Esophagus (tissue), 2 donors: ENCODE results near the gene GRM4. TPM values are rescaled to one million over a fixed set of nuclear protein-coding genes. Genes with fewer than 3 reads are reported as not detected.

Source experiments
- H3K27ac ChIP-seq, 2 donors: one replicate each; pipeline ENCODE4 v1.5.1; 2013; ENCODE audit warnings: low read depth in 2 of 2, mild to moderate bottlenecking in 2 of 2, inconsistent platforms in 1 of 2, low read length in 1 of 2, moderate library complexity in 1 of 2
- H3K27me3 ChIP-seq, 2 donors: one replicate each; pipeline ENCODE4 v1.6.1; 2013; ENCODE audit warnings: low read length in 2 of 2, control low read depth in 1 of 2, mild to moderate bottlenecking in 1 of 2; ENCODE audit not compliant: insufficient read depth in 2 of 2, control insufficient read depth in 1 of 2
- H3K36me3 ChIP-seq, 2 donors: one replicate each; pipeline ENCODE4 v1.6.1; 2013; ENCODE audit warnings: low read length in 1 of 2; ENCODE audit not compliant: control insufficient read depth in 2 of 2, insufficient read depth in 2 of 2
- H3K4me1 ChIP-seq, 2 donors: one replicate each; pipeline ENCODE4 v1.6.1; 2013; ENCODE audit warnings: low read length in 1 of 2; ENCODE audit not compliant: control insufficient read depth in 2 of 2, insufficient read depth in 2 of 2
- H3K4me3 ChIP-seq, 2 donors: one replicate each; pipeline ENCODE4 v1.5.1; 2013; ENCODE audit warnings: low read length in 2 of 2, mild to moderate bottlenecking in 2 of 2, low read depth in 1 of 2, moderate library complexity in 1 of 2
- H3K9me3 ChIP-seq, 2 donors: one replicate each; pipeline ENCODE4 v1.6.1; 2013; ENCODE audit warnings: mild to moderate bottlenecking in 2 of 2, low read depth in 1 of 2, low read length in 1 of 2, moderate library complexity in 1 of 2; ENCODE audit not compliant: control insufficient read depth in 2 of 2, insufficient read depth in 1 of 2
- WGBS, 2 donors: extraction: QIAGEN DNeasy Blood & Tissue Kit; methylation state at CpG; one replicate each; pipeline ENCODE4 v1.1.7; 2013; 5-methylcytosine and 5-hydroxymethylcytosine counted together
- polyA plus RNA-seq, 2 donors: library from polyadenylated mRNA; stranded (reverse); fragments of 200-250 nt; gene quantifications; one replicate each; pipeline ENCODE4 v1.2.3, GENCODE V29; 2013
- donor health status: healthy with polysubstance abuse.
- donor health status: Bipolar disorder and iron deficiency.

The GRM4 gene
- polyA plus RNA-seq, 2 donors: 0.01 TPM; not detected in 1

DNA sequence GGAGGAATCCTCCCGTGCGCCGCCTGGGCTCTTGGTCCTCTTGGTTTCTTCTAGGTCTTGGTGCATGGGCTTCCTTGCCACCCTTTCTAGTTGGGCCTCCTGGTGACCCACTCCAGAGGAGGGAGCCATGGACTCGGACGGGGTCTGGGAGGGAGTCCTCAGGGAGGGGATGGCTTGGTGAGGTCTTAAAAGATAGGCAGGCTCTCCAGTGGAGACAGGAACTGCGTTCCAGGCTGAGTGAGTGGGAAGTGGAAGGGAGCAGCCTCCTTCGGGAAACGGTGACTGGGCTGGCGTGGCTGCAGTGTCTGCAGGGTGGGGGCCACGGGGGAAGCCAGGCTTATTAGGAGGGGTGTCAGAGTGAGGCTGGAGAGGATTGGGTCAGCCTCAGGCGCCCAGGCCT lies 152.8 kb downstream of the GRM4 start:
- H3K27ac ChIP-seq: no peak overlapping the region
- 76% methylated on average over 11 of the region's 11 CpGs for WGBS, 2 donors
- H3K4me1 ChIP-seq: no peaks in the 10 kb centered on the region
- H3K27me3 ChIP-seq: no peaks in the 10 kb centered on the region
- H3K36me3 ChIP-seq: no peaks in the 10 kb centered on the region
- H3K9me3 ChIP-seq: no peaks in the 10 kb centered on the region
- no peak overlapping the region for H3K4me3 ChIP-seq

DNA sequence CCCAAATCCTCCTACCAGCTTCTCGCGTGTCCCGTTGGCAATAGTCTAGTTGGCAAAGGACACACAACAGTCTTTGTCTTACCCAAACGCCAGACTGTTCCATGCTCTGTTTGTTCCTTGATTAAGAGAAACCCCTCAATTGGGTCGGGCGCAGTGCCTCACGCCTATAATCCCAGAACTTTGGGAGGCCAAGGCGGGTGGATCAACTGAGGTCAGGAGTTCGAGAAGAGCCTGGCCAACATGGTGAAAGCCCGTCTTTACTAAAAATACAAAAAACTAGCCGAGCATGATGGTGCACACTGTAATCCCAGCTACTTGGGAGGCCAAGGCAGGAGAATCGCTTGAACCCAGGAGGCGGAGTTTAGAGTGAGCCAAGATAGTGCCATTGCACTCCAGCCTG lies 153.7 kb downstream of the GRM4 start:
- no peaks in the 10 kb centered on the region for H3K27me3 ChIP-seq
- H3K4me3 ChIP-seq: no peak overlapping the region
- H3K27ac ChIP-seq: no peak overlapping the region
- H3K9me3 ChIP-seq: no peaks in the 10 kb centered on the region
- H3K4me1 ChIP-seq: no peaks in the 10 kb centered on the region
- 90% methylated on average over 13 of the region's 13 CpGs for WGBS, 2 donors
- no peaks in the 10 kb centered on the region for H3K36me3 ChIP-seq

DNA sequence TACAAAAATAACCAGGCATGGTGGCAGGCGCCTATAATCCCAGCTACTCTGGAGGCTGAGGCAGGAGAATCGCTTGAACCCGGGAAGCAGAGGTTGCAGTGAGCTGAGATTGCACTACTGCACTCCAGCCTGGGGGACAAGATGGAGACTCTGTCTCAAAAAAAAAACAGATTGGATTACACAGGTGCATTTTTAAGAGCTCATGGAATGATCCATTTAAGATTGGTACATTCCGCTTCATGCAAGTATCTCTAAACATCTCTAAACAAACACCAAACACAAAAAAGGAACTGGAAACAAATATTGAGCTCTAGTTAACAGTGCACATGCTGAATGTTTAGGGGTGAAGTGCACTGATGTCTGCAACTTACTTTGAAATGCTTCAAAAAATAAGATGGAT lies 154.3 kb downstream of the GRM4 start:
- Histone ChIP-seq H3K36me3 (no peaks in the 10 kb centered on the region), H3K4me1 (no peaks in the 10 kb centered on the region), H3K27me3 (no peaks in the 10 kb centered on the region), H3K9me3 (no peaks in the 10 kb centered on the region), H3K4me3 (no peak overlapping the region), H3K27ac (no peak overlapping the region)
- 95% methylated on average over 4 of the region's 4 CpGs for WGBS, 2 donors

DNA sequence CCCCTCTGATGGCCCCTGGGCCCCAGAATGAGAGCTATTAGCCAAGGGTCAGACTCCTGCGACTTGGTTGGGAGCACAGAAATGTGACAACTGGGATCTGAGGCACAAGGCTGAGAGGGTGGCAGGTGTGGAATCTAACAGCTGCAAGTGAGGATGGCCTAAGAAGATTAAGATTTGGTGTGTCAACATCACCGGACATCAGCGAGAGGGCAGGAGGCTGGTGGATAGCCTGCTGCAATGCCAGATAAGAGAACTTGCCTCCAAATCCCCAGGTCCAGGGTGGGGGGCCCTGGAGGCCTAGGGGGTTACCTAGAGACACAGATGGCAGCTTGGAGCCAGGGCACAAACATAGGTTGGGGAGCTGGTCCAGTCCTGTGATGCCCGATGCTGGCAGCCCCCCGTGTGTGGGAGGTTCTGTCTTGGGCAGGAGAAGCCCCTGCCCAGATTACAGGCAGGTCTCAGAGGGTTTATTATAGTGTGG lies 155.8 kb downstream of the GRM4 start:
- no peaks in the 10 kb centered on the region for H3K36me3 ChIP-seq
- no peak overlapping the region for H3K27ac ChIP-seq
- H3K4me1 ChIP-seq: no peaks in the 10 kb centered on the region
- no peak overlapping the region for H3K4me3 ChIP-seq
- WGBS, 2 donors: 63 to 64% methylated on average over 5 of the region's 5 CpGs
- H3K9me3 ChIP-seq: no peaks in the 10 kb centered on the region
- H3K27me3 ChIP-seq: no peaks in the 10 kb centered on the region

DNA sequence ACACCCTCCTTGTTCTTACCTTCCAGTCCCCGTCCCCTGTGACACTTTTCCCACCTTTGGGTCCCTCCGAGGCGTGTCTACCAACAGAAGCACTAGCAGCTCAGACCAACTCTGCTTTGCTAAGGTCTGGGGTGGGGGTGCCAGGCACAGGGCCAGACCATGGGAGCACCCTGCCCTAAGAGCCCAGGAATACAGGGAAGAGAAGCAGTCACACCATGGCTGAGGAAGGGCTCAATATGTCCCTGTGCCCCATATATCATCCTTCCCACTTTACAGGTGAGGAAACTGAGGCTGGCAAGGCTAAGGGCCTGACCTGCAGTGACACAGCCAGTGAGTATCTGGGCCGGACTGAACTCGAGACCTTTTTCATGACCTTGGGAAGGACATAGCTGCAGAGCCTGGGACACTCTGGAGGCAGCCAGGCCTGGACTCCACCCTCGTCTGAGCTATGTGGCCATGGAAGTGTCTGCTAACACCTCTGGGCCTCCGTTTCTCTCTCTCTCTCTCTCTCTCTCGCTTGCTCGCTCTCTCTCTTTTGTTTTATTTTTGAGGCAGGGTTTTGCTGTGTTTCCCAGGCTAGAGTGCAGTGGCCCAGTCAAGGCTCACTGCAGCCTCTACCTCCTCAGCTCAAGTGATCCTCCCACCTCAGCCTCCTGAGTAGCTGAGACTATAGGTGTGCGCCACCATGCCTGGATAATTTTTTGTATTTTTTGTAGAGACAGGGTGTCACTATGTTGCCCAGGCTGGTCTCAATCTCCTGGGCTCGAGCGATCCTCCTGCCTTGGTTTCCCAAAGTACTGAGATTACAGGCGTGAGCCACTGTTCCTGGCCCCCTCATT lies 156.7 kb downstream of the GRM4 start:
- no peaks in the 10 kb centered on the region for H3K9me3 ChIP-seq
- H3K4me3 ChIP-seq: no peak overlapping the region
- no peak overlapping the region for H3K27ac ChIP-seq
- no peaks in the 10 kb centered on the region for H3K36me3 ChIP-seq
- no peaks in the 10 kb centered on the region for H3K4me1 ChIP-seq
- WGBS, 2 donors: 85 to 89% methylated on average over 13 of the region's 13 CpGs
- peaks cover 0 to 3% of the 10 kb centered on the region in 2 donors for H3K27me3 ChIP-seq

DNA sequence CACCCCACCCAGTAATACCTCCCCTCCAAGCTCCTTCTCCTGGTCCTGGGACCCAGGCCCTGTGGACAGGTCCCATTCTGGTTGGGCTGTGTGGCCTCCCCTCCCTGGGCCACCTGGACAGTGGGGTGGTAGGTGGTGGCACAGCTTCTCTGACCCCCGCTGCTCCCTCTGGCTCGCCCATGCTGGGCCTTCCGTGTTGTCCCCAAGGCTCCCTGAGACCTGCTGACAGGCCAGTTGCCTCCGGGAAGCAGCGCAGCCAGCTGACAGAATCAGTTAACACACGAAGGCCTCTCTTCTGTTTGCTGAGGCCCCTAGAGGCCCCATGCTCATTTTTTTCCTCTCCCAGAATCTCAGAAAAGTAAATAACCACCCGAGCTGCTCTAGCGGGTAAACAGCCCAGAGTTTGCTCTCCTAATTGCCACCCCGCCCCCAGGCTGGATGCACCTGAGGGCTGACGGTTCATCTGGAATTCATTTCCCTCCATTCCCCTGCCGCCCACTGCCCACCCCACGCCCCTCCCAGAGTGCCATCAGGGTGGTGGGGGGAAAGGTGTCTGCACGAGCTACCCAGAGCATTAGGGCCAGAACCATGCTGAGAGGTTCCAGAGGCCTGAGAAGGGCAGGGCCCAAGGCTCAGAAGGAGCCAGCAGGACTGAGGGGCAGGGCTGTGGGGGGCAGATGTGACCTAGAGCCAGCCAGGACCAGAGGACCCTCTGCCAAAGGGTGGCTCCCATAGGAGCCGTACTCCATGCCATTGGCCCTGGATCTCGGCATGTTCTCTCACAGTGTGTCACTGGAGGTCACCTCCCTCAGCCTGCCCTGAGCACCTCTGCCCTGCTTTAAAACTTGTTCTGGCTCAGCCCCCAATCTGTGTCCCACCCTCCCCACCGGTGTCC lies 157.5 kb downstream of the GRM4 start:
- Histone ChIP-seq H3K36me3 (no peaks in the 10 kb centered on the region), H3K27me3 (peaks cover 0 to 3% of the 10 kb centered on the region in 2 donors), H3K4me3 (no peak overlapping the region), H3K9me3 (no peaks in the 10 kb centered on the region), H3K27ac (no peak overlapping the region), H3K4me1 (peaks cover 0 to under 1% of the 10 kb centered on the region in 2 donors)
- 59 to 62% methylated on average over 16 of the region's 16 CpGs for WGBS, 2 donors

DNA sequence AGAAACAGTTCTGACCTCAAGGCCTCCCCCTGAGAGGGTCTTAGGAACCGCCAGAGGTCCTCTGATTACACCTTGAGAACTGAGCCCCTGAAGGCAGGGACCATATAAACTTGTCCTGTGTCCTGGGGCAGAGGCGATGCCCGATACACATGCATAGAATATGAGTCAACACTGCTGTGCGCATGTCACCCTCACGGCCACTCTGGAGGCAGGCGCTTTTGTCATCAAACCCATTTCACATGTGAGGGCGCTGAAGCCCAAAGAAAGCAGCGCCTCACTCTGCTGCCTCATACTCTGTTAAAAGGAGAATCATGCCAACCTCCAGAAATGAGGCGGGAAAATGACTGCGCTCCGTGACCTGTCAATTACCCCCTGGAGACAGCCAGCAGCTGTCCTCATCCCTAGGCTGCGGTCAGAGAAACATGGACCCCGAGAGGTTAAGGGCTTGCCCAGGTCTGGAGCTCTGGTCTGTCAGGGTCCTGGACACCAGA lies 158.3 kb downstream of the GRM4 start:
- H3K4me1 ChIP-seq: peaks cover 0 to 5% of the 10 kb centered on the region in 2 donors
- H3K36me3 ChIP-seq: no peaks in the 10 kb centered on the region
- no peaks in the 10 kb centered on the region for H3K9me3 ChIP-seq
- peaks cover 0 to 3% of the 10 kb centered on the region in 2 donors for H3K27me3 ChIP-seq
- 83 to 86% methylated on average over 13 of the region's 13 CpGs for WGBS, 2 donors
- no peak overlapping the region for H3K27ac ChIP-seq
- H3K4me3 ChIP-seq: no peak overlapping the region

DNA sequence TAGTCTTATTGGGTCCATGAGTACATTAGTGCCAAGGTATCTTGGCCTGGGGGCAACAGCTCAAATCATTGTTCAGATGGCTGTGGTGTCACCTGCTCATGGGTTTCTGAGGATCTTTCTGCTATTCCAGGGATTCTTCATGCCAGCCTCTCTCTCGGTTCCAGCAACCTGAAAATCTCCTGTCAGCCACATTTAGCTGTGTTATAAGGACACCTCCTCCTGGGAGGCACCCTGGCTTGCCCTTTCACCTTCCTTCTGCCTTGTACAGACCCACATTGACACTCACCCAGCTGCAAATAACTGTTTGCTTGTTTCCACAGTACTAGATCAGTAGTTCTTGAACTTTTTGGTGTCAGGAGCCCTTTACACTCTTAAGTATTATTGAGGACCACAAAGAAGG lies 159.9 kb downstream of the GRM4 start:
- H3K27me3 ChIP-seq: peaks cover 0 to 3% of the 10 kb centered on the region in 2 donors
- H3K4me1 ChIP-seq: peaks cover 0 to 5% of the 10 kb centered on the region in 2 donors
- no peak overlapping the region for H3K27ac ChIP-seq
- H3K36me3 ChIP-seq: no peaks in the 10 kb centered on the region
- 82 to 100% methylated on average over 1 of the region's 1 CpG for WGBS, 2 donors
- no peak overlapping the region for H3K4me3 ChIP-seq
- H3K9me3 ChIP-seq: no peaks in the 10 kb centered on the region

DNA sequence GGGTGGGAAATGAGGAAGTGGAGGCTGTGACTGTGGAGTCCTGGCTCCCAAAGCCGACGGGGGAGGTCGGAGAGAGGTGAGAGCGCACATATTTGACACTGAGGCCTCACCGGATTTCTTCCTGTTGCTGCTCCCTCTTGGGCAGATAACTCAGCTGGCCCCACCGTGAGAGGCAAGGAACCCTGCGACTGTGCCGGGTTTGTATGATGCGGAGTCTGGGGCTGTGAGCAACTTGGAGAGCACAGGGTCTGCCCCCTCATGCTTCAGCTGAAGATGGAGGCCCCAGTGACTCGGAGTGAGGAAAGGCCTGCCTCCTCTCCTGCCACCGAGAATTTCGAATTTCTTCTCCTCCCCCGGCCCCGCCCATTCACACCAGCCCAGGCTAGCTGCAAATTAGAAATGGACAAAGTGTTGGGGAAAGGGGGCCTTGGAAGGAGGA lies 160.6 kb downstream of the GRM4 start:
- no peaks in the 10 kb centered on the region for H3K36me3 ChIP-seq
- H3K9me3 ChIP-seq: no peaks in the 10 kb centered on the region
- WGBS, 2 donors: 78% methylated on average over 14 of the region's 14 CpGs
- no peak overlapping the region for H3K4me3 ChIP-seq
- H3K4me1 ChIP-seq: peaks cover 0 to 5% of the 10 kb centered on the region in 2 donors
- H3K27me3 ChIP-seq: peaks cover 0 to 3% of the 10 kb centered on the region in 2 donors
- no peak overlapping the region for H3K27ac ChIP-seq
